ENCODE results near the gene HPS1. TPM values are rescaled to one million over a fixed set of nuclear protein-coding genes. Genes with fewer than 3 reads are reported as not detected.

Gene HPS1
- total and polyA plus RNA-seq, 2 of the 8 experiments (the other 6 are each of a cell fraction or from before 2014, with no cell fraction given): 38.7 to 61.7 TPM

DNA sequence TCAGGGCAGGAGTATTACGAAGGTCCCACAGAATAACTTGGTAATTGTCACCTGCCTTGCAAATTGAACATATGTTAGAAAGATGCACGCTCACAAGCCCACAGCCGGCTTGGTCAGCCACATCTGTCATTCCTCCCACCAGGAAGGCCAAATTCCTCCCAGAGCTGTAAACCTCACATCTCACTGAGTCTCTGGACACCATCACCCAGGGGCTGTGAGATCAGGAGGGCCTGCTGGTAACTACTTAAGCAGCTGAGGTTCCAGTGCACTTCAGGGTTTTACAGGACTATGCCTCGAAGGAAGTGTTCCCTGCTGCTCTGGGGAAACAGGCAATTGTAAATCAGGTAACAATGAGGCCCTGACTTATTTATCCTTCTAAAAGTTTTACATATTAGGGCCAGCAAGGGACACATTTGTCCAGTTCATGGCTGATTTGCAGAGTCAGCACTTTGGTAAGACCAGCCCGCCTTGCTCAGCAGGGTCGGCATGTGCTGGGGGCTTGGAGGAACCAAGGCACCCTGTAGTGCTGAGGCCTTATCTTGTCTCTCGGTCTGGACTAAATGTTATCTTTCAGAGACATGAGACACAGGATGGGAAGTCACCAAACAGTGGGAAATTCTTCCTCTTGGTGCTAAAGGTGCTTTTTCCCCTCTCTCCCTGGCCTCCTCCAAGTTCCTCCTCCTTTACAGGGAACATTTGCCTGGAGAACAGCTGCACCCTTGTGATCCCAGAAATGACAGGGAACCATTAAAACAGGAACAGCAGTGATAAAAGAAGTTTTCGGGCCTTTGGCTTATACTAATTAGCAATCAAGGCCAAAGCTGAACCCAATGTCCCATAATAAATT lies 66.0 kb downstream of the HPS1 start:
- FAIRE-seq (no peak), DNase-seq (ENCODE audit: low read depth in 1 of 2, low spot score in 2 of 2) (no peak)
- Histone ChIP-seq H3K23ac (ENCODE audit: insufficient read length) (no peak overlapping the region), H4K5ac (ENCODE audit: insufficient read length, low read depth, low read length) (no peak overlapping the region), H3K36me3 (ENCODE audit: control insufficient read depth in 2 of 4, insufficient read depth in 4 of 4, low read length in 3 of 4) (no peaks in the 10 kb centered on the region), H4K8ac (ENCODE audit: extremely low read depth, insufficient read depth, low read length) (no peak overlapping the region), H3K14ac (ENCODE audit: insufficient read length) (no peak overlapping the region), H3K9ac (replicated peaks in 1 of 4; ENCODE audit: extremely low read depth in 1 of 4, low read depth in 3 of 4, low read length in 3 of 4) (no peak overlapping the region), H2AFZ (ENCODE audit: low read length) (no peak overlapping the region), H2BK120ac (replicated peaks; ENCODE audit: low read depth, low read length) (no peak overlapping the region), H4K91ac (replicated peaks; ENCODE audit: insufficient read length, low read length) (no peak overlapping the region), H3K27me3 (replicated peaks in 1 of 4; ENCODE audit: control insufficient read depth in 3 of 4, extremely low read depth in 1 of 4, insufficient read depth in 3 of 4, low read length in 3 of 4) (no peaks in the 10 kb centered on the region), H4K20me1 (replicated peaks in 1 of 2; ENCODE audit: control insufficient read depth in 1 of 2, insufficient read depth in 2 of 2, low read length in 2 of 2) (no peaks in the 10 kb centered on the region), H2AK5ac (ENCODE audit: low read depth, low read length) (no peak overlapping the region), H3K9me3 (ENCODE audit: insufficient read depth in 2 of 2, low read depth in 1 of 2, low read length in 1 of 2) (peaks cover 6% of the 10 kb centered on the region in 2 experiments; a peak in 2 of 4 replicates), H2BK12ac (ENCODE audit: low read depth, low read length) (no peak overlapping the region), H2BK20ac (ENCODE audit: low read length) (no peak overlapping the region), H3K79me1 (ENCODE audit: low read depth, low read length) (no peaks in the 10 kb centered on the region), H3K23me2 (ENCODE audit: low read depth, low read length) (no peaks in the 10 kb centered on the region), H3K4me2 (ENCODE audit: insufficient read depth in 1 of 2, low read depth in 2 of 2, low read length in 2 of 2) (no peak overlapping the region), H3K4me3 (ENCODE audit: extremely low read depth in 1 of 4, insufficient read depth in 2 of 4, low read depth in 3 of 4, low read length in 4 of 4) (no peak overlapping the region), H3K79me2 (ENCODE audit: control insufficient read depth in 1 of 2, insufficient read depth in 2 of 2, low read length in 2 of 2) (no peaks in the 10 kb centered on the region), H3K56ac (replicated peaks; ENCODE audit: insufficient read length, low read depth, low read length) (no peak overlapping the region), H2BK5ac (ENCODE audit: low read depth, low read length) (no peak overlapping the region), H3K18ac (ENCODE audit: extremely low read depth, low read length) (no peak overlapping the region), H3K4me1 (replicated peaks in 1 of 4; ENCODE audit: control insufficient read depth in 3 of 4, insufficient read depth in 4 of 4, low read length in 3 of 4) (peaks cover 2 to 6% (median 4%) of the 10 kb centered on the region in 4 experiments; a peak in 3 of 7 replicates), H3K27ac (ENCODE audit: low read depth, low read length) (no peak overlapping the region), H3K4ac (replicated peaks; ENCODE audit: insufficient read length, low read depth, low read length) (no peak overlapping the region), H2BK15ac (ENCODE audit: low read length) (0 out of 2 replicates have a peak overlapping the region, but pooled peaks have one; percentile 1)
- 87% methylated on average over 7 of the region's 8 CpGs; no CpG with 5 or more reads in 1 of the 2 experiments for WGBS, 2 experiments (ENCODE audit: extremely low coverage in 1 of 2, insufficient coverage in 1 of 2, insufficient read length in 1 of 2, insufficient replicate concordance in 2 of 2, low coverage in 1 of 2, low lambda C conversion rate in 2 of 2, missing lambda C conversion rate in 1 of 2)
- ChIA-PET CTCF (ENCODE audit: partially characterized antibody) (interaction anchor here (0.9 to 1.8 kb wide), 3 partner anchors 11 to 20 kb away, joined by 3 to 4 read pairs (median 3); no protein-coding TSS in a partner anchor), POLR2A (ENCODE audit: partially characterized antibody) (no interaction called here)
- TF ChIP-seq MAFK (IDR thresholded peaks at IDR 0.05; ENCODE audit: low read depth, low read length) (peak; percentile 93), SP4 (IDR thresholded peaks at IDR 0.05; ENCODE audit: low read length) (no peak), SAP30 (IDR thresholded peaks at IDR 0.05; ENCODE audit: insufficient read depth, insufficient replicate concordance, low read length) (no peak), JUN (IDR thresholded peaks at IDR 0.05; ENCODE audit: low read depth, low read length) (no peak), POLR2A (IDR thresholded peaks at IDR 0.05; ENCODE audit: control extremely low read depth in 1 of 2, low read depth in 2 of 2, low read length in 2 of 2) (no peak)
- TF ChIP-seq, protein P1, sequence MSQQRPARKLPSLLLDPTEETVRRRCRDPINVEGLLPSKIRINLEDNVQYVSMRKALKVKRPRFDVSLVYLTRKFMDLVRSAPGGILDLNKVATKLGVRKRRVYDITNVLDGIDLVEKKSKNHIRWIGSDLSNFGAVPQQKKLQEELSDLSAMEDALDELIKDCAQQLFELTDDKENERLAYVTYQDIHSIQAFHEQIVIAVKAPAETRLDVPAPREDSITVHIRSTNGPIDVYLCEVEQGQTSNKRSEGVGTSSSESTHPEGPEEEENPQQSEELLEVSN (IDR thresholded peaks at IDR 0.05): 0 out of 2 replicates have a peak, but pooled peaks have one; percentile 15

All from H1 (cell line).